Thyroid gland (tissue), 4 donors: ENCODE results near the gene RAI14.

Experiments used
- POLR2A ChIP-seq, 2 donors: fragments of 450-650 bp; IDR thresholded peaks; one replicate each; pipeline ENCODE4 v1.6.1; 2017; ENCODE audit warnings: antibody characterized with exemption in 2 of 2, mild to moderate bottlenecking in 2 of 2, moderate library complexity in 1 of 2
- TF ChIP-seq, protein P1 (sequence below), 6 experiments: fragments of 200-600 bp in 3 of 6; fragments of 450-650 bp in 3 of 6; sonication (generic) in 3 of 6; IDR thresholded peaks; one replicate each; pipeline ENCODE4 v1.5.1; 2016 to 2019; ENCODE audit warnings: antibody characterized with exemption in 6 of 6, mild to moderate bottlenecking in 2 of 6, inconsistent platforms in 1 of 6, moderate library complexity in 1 of 6

DNA sequence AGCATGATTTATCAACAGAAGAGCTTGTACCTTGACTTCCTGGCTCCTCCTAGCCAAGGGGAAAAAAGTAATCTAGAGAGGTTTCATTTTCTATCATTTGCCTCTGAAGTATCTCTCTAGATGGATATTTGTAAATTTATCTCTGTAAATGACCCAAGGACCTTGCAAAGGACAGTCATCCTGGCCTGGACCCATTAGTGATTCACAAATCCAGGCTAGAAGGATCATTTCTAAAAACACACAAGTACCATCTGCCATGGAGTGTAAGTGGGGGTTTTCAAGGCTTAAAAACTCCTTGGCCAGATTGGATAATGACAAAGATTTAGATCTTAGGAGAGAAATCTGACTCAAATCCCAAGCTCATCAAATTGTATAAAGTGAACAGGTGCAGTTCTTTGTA lies 190.9 kb downstream of the RAI14 start:
- TF ChIP-seq POLR2A (IDR thresholded peaks at IDR 0.05), result no peak
- TF ChIP-seq, protein P1, sequence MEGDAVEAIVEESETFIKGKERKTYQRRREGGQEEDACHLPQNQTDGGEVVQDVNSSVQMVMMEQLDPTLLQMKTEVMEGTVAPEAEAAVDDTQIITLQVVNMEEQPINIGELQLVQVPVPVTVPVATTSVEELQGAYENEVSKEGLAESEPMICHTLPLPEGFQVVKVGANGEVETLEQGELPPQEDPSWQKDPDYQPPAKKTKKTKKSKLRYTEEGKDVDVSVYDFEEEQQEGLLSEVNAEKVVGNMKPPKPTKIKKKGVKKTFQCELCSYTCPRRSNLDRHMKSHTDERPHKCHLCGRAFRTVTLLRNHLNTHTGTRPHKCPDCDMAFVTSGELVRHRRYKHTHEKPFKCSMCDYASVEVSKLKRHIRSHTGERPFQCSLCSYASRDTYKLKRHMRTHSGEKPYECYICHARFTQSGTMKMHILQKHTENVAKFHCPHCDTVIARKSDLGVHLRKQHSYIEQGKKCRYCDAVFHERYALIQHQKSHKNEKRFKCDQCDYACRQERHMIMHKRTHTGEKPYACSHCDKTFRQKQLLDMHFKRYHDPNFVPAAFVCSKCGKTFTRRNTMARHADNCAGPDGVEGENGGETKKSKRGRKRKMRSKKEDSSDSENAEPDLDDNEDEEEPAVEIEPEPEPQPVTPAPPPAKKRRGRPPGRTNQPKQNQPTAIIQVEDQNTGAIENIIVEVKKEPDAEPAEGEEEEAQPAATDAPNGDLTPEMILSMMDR (IDR thresholded peaks at IDR 0.05), result no peak
